HepG2 (cell line): ENCODE results near the gene ADPRS. TPM values are rescaled to one million over a fixed set of nuclear protein-coding genes. Genes with fewer than 3 reads are reported as not detected.
A peak's percentile ranks its signal among the peaks of the same experiment; 100 is the strongest.

Source experiments
- ASH2L ChIP-seq: fragments of 300-600, 200-600 bp; sonication (generic); IDR thresholded peaks from 2 replicates; pipeline ENCODE4 v1.7.0; 2017; ENCODE audit warnings: low read depth, mild to moderate bottlenecking, moderate library complexity, mixed read lengths, low read length; ENCODE audit not compliant: insufficient read length
- ATF4 ChIP-seq, 2 experiments: fragments of 450-650 bp in 1 of 2; sonication (generic) in 1 of 2; formaldehyde crosslinking; IDR thresholded peaks; 2 replicates each; pipeline versions ENCODE4 v1.5.0 to v1.8.0; 2020 to 2022; ENCODE audit warnings: mild to moderate bottlenecking in 1 of 2, missing genetic modification reagents in 1 of 2
- BCL3 ChIP-seq: sonication (generic); formaldehyde crosslinking; IDR thresholded peaks from 2 replicates; pipeline ENCODE4 v1.5.1; 2020; ENCODE audit warnings: mild to moderate bottlenecking, missing genetic modification reagents, moderate library complexity
- CBFB ChIP-seq: sonication (generic); formaldehyde crosslinking; IDR thresholded peaks from 2 replicates; pipeline ENCODE4 v1.4.0; 2020; ENCODE audit warnings: missing genetic modification reagents
- CHD2 ChIP-seq: IDR thresholded peaks from 2 replicates; pipeline ENCODE4 v1.6.1; 2011; ENCODE audit warnings: low read depth, low read length, improper control_type of control experiment
- CSRNP1 ChIP-seq: sonication (generic); formaldehyde crosslinking; IDR thresholded peaks from 2 replicates; pipeline ENCODE4 v1.8.1; 2023; ENCODE audit warnings: mild to moderate bottlenecking, missing genetic modification reagents
- FOXP1 ChIP-seq, 2 experiments: fragments of 450-650 bp in 1 of 2; IDR thresholded peaks; 2 replicates each; pipeline ENCODE4 v1.6.1; 2017 to 2018; ENCODE audit warnings: antibody characterized with exemption in 1 of 2
- HNRNPH1 ChIP-seq: fragments of 200-400 bp; formaldehyde crosslinking; optimal IDR thresholded peaks from 2 replicates; pipeline ENCODE3; 2017; ENCODE audit warnings: mild to moderate bottlenecking, low read depth, low read length
- IRX3 ChIP-seq: sonication (generic); formaldehyde crosslinking; IDR thresholded peaks from 2 replicates; pipeline ENCODE4 v1.8.1; 2023; ENCODE audit warnings: mild to moderate bottlenecking, low read depth, missing genetic modification reagents, borderline replicate concordance
- LBX2 ChIP-seq: sonication (generic); formaldehyde crosslinking; IDR thresholded peaks from 2 replicates; pipeline ENCODE4 v1.5.0; 2020; ENCODE audit warnings: missing genetic modification reagents, mild to moderate bottlenecking, borderline replicate concordance
- NFYC ChIP-seq: IDR thresholded peaks from 2 replicates; pipeline ENCODE4 v1.6.1; 2016; ENCODE audit warnings: missing genetic modification reagents, missing compliant biosample characterization
- SIX4 ChIP-seq: sonication (generic); formaldehyde crosslinking; IDR thresholded peaks from 2 replicates; pipeline ENCODE4 v1.4.0; 2020; ENCODE audit warnings: missing genetic modification reagents
- YEATS2 ChIP-seq: sonication (generic); formaldehyde crosslinking; IDR thresholded peaks from 2 replicates; pipeline ENCODE4 v1.4.0; 2020; ENCODE audit warnings: missing genetic modification reagents, borderline replicate concordance
- ZBTB25 ChIP-seq: IDR thresholded peaks from 2 replicates; pipeline ENCODE4 v1.6.1; 2018; ENCODE audit warnings: missing genetic modification reagents
- ZBTB7B ChIP-seq: sonication (generic); formaldehyde crosslinking; IDR thresholded peaks from 2 replicates; pipeline ENCODE4 v1.4.0; 2020; ENCODE audit warnings: missing genetic modification reagents
- ZKSCAN1 ChIP-seq: fragments of 150-350 bp; IDR thresholded peaks from 2 replicates; pipeline ENCODE4 v1.6.1; 2014; ENCODE audit warnings: low read length
- ZNF367 ChIP-seq: sonication (generic); formaldehyde crosslinking; IDR thresholded peaks from 2 replicates; pipeline ENCODE4 v1.4.0; 2020; ENCODE audit warnings: missing genetic modification reagents, borderline replicate concordance
- ZNF382 ChIP-seq: sonication (generic); formaldehyde crosslinking; IDR thresholded peaks from 2 replicates; pipeline ENCODE4 v1.5.0; 2020; ENCODE audit warnings: missing genetic modification reagents, mild to moderate bottlenecking, borderline replicate concordance
- ZNF468 ChIP-seq: sonication (generic); formaldehyde crosslinking; IDR thresholded peaks from 2 replicates; pipeline ENCODE4 v1.8.0; 2022; ENCODE audit warnings: mild to moderate bottlenecking, moderate library complexity, missing genetic modification reagents
- ZNF772 ChIP-seq: sonication (generic); formaldehyde crosslinking; IDR thresholded peaks from 2 replicates; pipeline ENCODE4 v1.5.0; 2020; ENCODE audit warnings: mild to moderate bottlenecking, missing genetic modification reagents
- ZNF816 ChIP-seq: sonication (generic); formaldehyde crosslinking; IDR thresholded peaks from 2 replicates; pipeline ENCODE4 v1.8.0; 2022; ENCODE audit warnings: missing genetic modification reagents, mild to moderate bottlenecking, borderline replicate concordance
- ZSCAN31 ChIP-seq: sonication (generic); formaldehyde crosslinking; IDR thresholded peaks from 2 replicates; pipeline ENCODE4 v1.5.0; 2020; ENCODE audit warnings: low read depth, mild to moderate bottlenecking, missing genetic modification reagents
- polyA plus RNA-seq, 8 experiments: library from polyadenylated mRNA; depleted of rRNA in 3 of 8; stranded (reverse) in 7 of 8; unstranded in 1 of 8; fragments of >200 nt; fragmentation: Illumina TruSeq in 4 of 8; extraction: Trizol in 4 of 8; gene quantifications; 2 replicates each; pipeline versions ENCODE4 v1.2.1 to v1.2.3, GENCODE V29; 2011 to 2016; ENCODE audit warnings: low read depth in 4 of 8, missing spikeins in 1 of 8, mixed read lengths in 1 of 8; ENCODE audit not compliant: insufficient read depth in 1 of 8
- total RNA-seq, 5 experiments: library from RNA; depleted of rRNA; stranded (reverse); fragments of >200 nt; fragmentation: Illumina TruSeq; extraction: Trizol; gene quantifications; 2 replicates each; pipeline ENCODE4 v1.2.3, GENCODE V29; 2016; ENCODE audit warnings: low read depth in 1 of 5

Gene ADPRS
- total and polyA plus RNA-seq, 2 of the 13 experiments (the other 11 are each of a cell fraction or from before 2014, with no cell fraction given) = 30.6 to 36.4 TPM

- TF ChIP-seq ASH2L = peak; percentile 97
- no peak for TF ChIP-seq LBX2 (CRISPR knock-in tag)
- no peak for TF ChIP-seq IRX3 (CRISPR knock-in tag)
- TF ChIP-seq CBFB (CRISPR knock-in tag) = peak; percentile 94
- TF ChIP-seq ZKSCAN1 = 0 out of 2 replicates have a peak, but pooled peaks have one; percentile 46
- no peak for TF ChIP-seq ZNF367 (CRISPR knock-in tag)
- TF ChIP-seq ZNF468 (CRISPR knock-in tag) = no peak; the same call in 1 of the 2 replicates
- no peak for TF ChIP-seq HNRNPH1
- TF ChIP-seq CHD2 = no peak
- peak; percentile 85; the same call in 1 of the 2 replicates for TF ChIP-seq CSRNP1 (CRISPR knock-in tag)
- no peak; the same call in 1 of the 2 replicates for TF ChIP-seq NFYC (CRISPR knock-in tag)
- TF ChIP-seq ZNF772 = peak; percentile 89
- peak; percentile 56 for TF ChIP-seq ZSCAN31 (CRISPR knock-in tag)
- peak; percentile 54 for TF ChIP-seq SIX4 (CRISPR knock-in tag)
- peak; percentile 92 for TF ChIP-seq ZBTB25 (CRISPR knock-in tag)
- TF ChIP-seq ZNF816 (CRISPR knock-in tag) = peak; percentile 84
- TF ChIP-seq ZBTB7B (CRISPR knock-in tag) = peak; percentile 95
- TF ChIP-seq BCL3 (CRISPR knock-in tag) = peak; percentile 70; the same call in 1 of the 2 replicates
- TF ChIP-seq YEATS2 = peak; percentile 97
- TF ChIP-seq ATF4 (CRISPR knock-in tag; IDR thresholded peaks at IDR 0.05) = peak in 1 of 2 experiments; percentile 27; a peak in 1 of 4 replicates
- no peak for TF ChIP-seq FOXP1 (IDR thresholded peaks at IDR 0.05)
- no peak; the same call in 1 of the 2 replicates for TF ChIP-seq FOXP1 (CRISPR knock-in tag; IDR thresholded peaks at IDR 0.05)
- TF ChIP-seq ZNF382 (CRISPR knock-in tag) = no peak
Observed at GRCh38 chr1:36088577-36089392, at the start of gene ADPRS (continued).
